Sigmoid colon (tissue), 7 donors: ENCODE measurements around the gene ZNF532. TPM values are rescaled to one million over a fixed set of nuclear protein-coding genes. Genes with fewer than 3 reads are reported as not detected.

Experiments used
- DNase-seq: peaks from one replicate; pipeline ENCODE4 v3.0.0-alpha.2; 2019
- H3K27ac ChIP-seq, 4 donors: fragments of 200-600 bp; sonication (generic); one replicate each; pipeline ENCODE4 v1.5.1; 2016 to 2019; ENCODE audit warnings: mild to moderate bottlenecking in 1 of 4
- H3K27me3 ChIP-seq, 3 donors: fragments of 200-600 bp; sonication (generic); one replicate each; pipeline ENCODE4 v1.5.1; 2019; ENCODE audit warnings: mild to moderate bottlenecking in 1 of 3
- H3K36me3 ChIP-seq, 4 donors: fragments of 200-600 bp; sonication (generic); one replicate each; pipeline ENCODE4 v1.5.1; 2016 to 2019
- H3K4me1 ChIP-seq, 4 donors: fragments of 200-600 bp; sonication (generic); one replicate each; pipeline ENCODE4 v1.5.1; 2017 to 2019
- H3K4me3 ChIP-seq, 4 donors: fragments of 200-600 bp; sonication (generic); one replicate each; pipeline ENCODE4 v1.5.1; 2017 to 2019; ENCODE audit warnings: mild to moderate bottlenecking in 2 of 4, moderate library complexity in 1 of 4
- H3K9me3 ChIP-seq, 4 donors: fragments of 200-600 bp in 3 of 4; sonication (generic) in 3 of 4; one replicate each; pipeline versions ENCODE4 v1.5.1 to v1.6.1; 2013 to 2019
- EP300 ChIP-seq, 4 donors: sonication (generic); formaldehyde crosslinking; IDR thresholded peaks; one replicate each; pipeline ENCODE4 v1.6.1; 2017; ENCODE audit warnings: antibody characterized with exemption in 4 of 4
- POLR2A ChIP-seq, 2 donors: fragments of 450-650 bp; IDR thresholded peaks; one replicate each; pipeline ENCODE4 v1.6.1; 2016; ENCODE audit warnings: antibody characterized with exemption in 2 of 2, mild to moderate bottlenecking in 2 of 2, moderate library complexity in 2 of 2
- POLR2AphosphoS5 ChIP-seq, 4 donors: sonication (generic); formaldehyde crosslinking; IDR thresholded peaks; one replicate each; pipeline ENCODE4 v1.6.1; 2017; ENCODE audit warnings: antibody characterized with exemption in 4 of 4
- WGBS, 2 donors: extraction: QIAGEN DNeasy Blood & Tissue Kit; methylation state at CpG; one replicate each; pipeline ENCODE4 v1.1.7; 2013; 5-methylcytosine and 5-hydroxymethylcytosine counted together
- intact Hi-C: fragments of 100-400 bp; cut with DNase I; formaldehyde crosslinking; loops from one replicate; pipeline ENCODE4 v1.15.1; 2023
- polyA plus RNA-seq, 3 donors: library from polyadenylated mRNA; stranded (reverse); fragments of 200-250 nt; gene quantifications; one replicate each; pipeline ENCODE4 v1.2.3, GENCODE V29; 2013
- total RNA-seq, 4 donors: library from RNA; depleted of rRNA; stranded (reverse); fragments of >200 nt; gene quantifications; one replicate each; pipeline ENCODE4 v1.1.0, GENCODE V29; 2016
- TF ChIP-seq, protein P1 (sequence below), 4 experiments: fragments of 450-650 bp in 3 of 4; fragments of 200-600 bp in 1 of 4; IDR thresholded peaks; one replicate each; pipeline ENCODE4 v1.5.1; 2016 to 2019; ENCODE audit warnings: antibody characterized with exemption in 4 of 4, mild to moderate bottlenecking in 3 of 4, moderate library complexity in 2 of 4
- donor health status: healthy with polysubstance abuse.
- donor health status: Bipolar disorder and iron deficiency.
- donor health status: healthy.

ZNF532 gene
- total and polyA plus RNA-seq, 7 donors: 1.4 to 104 (median 71.0) TPM

DNA sequence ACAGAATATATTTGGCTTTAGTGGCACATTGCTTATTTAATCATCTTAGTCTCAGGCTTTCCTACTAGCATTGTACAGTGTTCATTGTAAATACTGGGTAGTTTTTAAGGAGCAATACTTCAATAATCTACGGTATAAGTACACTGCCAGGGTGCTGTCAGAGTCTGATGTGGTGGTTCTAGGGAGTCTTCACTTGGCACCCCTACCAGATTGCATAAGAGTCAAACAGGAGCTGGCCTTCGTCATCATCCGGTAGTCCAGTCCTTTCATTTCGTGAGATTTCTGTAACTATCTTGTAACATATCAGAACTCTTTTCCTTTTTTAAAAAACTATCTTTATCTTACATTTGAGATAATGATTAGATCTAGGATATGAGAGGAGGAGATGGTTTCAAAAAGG lies 91.1 kb downstream of the ZNF532 start:
- peaks cover 0 to 5% (median 3%) of the 10 kb centered on the region in 4 donors for H3K4me1 ChIP-seq
- no peak overlapping the region for H3K27ac ChIP-seq
- no peak for DNase-seq
- TF ChIP-seq POLR2A (IDR thresholded peaks at IDR 0.05) (no peak), POLR2AphosphoS5 (IDR thresholded peaks at IDR 0.05) (no peak), EP300 (IDR thresholded peaks at IDR 0.05) (no peak)
- TF ChIP-seq, protein P1, sequence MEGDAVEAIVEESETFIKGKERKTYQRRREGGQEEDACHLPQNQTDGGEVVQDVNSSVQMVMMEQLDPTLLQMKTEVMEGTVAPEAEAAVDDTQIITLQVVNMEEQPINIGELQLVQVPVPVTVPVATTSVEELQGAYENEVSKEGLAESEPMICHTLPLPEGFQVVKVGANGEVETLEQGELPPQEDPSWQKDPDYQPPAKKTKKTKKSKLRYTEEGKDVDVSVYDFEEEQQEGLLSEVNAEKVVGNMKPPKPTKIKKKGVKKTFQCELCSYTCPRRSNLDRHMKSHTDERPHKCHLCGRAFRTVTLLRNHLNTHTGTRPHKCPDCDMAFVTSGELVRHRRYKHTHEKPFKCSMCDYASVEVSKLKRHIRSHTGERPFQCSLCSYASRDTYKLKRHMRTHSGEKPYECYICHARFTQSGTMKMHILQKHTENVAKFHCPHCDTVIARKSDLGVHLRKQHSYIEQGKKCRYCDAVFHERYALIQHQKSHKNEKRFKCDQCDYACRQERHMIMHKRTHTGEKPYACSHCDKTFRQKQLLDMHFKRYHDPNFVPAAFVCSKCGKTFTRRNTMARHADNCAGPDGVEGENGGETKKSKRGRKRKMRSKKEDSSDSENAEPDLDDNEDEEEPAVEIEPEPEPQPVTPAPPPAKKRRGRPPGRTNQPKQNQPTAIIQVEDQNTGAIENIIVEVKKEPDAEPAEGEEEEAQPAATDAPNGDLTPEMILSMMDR (IDR thresholded peaks at IDR 0.05): no peak
- 90 to 95% methylated on average over 4 of the region's 4 CpGs for WGBS, 2 donors
- no peak overlapping the region for H3K4me3 ChIP-seq
- peaks cover 0 to 56% (median 0%) of the 10 kb centered on the region in 4 donors for H3K36me3 ChIP-seq
- intact Hi-C loops: no loop called here
- H3K9me3 ChIP-seq: no peaks in the 10 kb centered on the region
- H3K27me3 ChIP-seq: no peaks in the 10 kb centered on the region

DNA sequence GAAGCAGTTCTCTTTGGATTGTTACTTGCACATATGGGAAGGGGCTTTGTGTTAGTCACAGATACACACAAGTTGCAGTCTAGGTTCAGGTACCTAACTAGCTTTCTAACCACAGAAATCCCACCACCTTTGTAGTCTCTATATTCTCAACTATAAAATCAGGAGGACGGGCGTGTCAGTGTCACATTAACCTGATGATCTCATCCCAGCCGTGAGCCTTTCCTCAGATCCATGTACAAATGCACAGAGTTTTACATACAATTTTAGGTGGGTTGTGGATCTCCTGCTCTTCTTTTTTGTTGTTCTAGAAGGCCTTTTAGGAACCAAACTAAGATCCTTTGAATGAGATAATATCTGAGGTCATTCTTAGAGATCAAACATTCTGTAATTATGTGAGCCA lies 94.0 kb downstream of the ZNF532 start:
- DNase-seq: no peak
- peaks cover 0 to 73% (median 0%) of the 10 kb centered on the region in 4 donors for H3K36me3 ChIP-seq

DNA sequence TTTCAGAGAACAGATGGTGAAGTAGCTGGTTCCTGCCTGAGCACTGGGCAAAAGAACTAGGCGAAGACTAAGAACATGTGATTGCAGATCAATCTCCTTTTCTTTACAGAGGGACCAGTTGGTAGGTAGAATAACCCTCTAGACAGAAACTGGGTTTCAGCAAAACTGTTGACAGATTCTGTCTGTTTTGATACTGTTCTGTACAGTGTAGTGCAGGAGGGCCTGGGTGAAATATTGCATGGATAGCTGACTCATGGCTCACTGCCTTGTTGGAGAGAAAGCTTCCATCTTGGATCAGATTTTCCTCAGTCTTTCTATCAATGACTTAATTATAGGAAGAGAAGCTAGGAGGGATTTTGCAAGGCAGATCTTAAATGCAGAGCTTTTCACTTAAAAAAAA lies 95.8 kb downstream of the ZNF532 start:
- intact Hi-C loops: loop anchor here (10.0 kb wide), 2 partner anchors 104 to 176 kb away; no protein-coding TSS in a partner anchor
- WGBS, 2 donors: 43 to 96% methylated on average over 1 of the region's 1 CpG
- no peak for DNase-seq
- H3K4me3 ChIP-seq: no peak overlapping the region
- peaks cover 0 to 57% (median 0%) of the 10 kb centered on the region in 4 donors for H3K36me3 ChIP-seq
- TF ChIP-seq, protein P1 (IDR thresholded peaks at IDR 0.05): no peak
- TF ChIP-seq POLR2AphosphoS5 (IDR thresholded peaks at IDR 0.05) (no peak), EP300 (IDR thresholded peaks at IDR 0.05) (no peak), POLR2A (IDR thresholded peaks at IDR 0.05) (no peak)
- peaks cover 0 to 15% (median 3%) of the 10 kb centered on the region in 4 donors for H3K4me1 ChIP-seq
- H3K27me3 ChIP-seq: no peaks in the 10 kb centered on the region
- no peaks in the 10 kb centered on the region for H3K9me3 ChIP-seq
- H3K27ac ChIP-seq: no peak overlapping the region

More for the DNA sequence above, 94.0 kb downstream of the ZNF532 start:
- Histone ChIP-seq H3K9me3 (no peaks in the 10 kb centered on the region), H3K27me3 (no peaks in the 10 kb centered on the region), H3K4me1 (peaks cover 0 to 9% (median 3%) of the 10 kb centered on the region in 4 donors), H3K4me3 (no peak overlapping the region), H3K27ac (no peak overlapping the region)
- TF ChIP-seq POLR2A (IDR thresholded peaks at IDR 0.05): no peak
- TF ChIP-seq POLR2AphosphoS5 (IDR thresholded peaks at IDR 0.05): no peak
- TF ChIP-seq EP300 (IDR thresholded peaks at IDR 0.05): no peak
- TF ChIP-seq, protein P1 (IDR thresholded peaks at IDR 0.05): no peak
- intact Hi-C loops: no loop called here
- 18 to 70% methylated on average over 3 of the region's 3 CpGs for WGBS, 2 donors

DNA sequence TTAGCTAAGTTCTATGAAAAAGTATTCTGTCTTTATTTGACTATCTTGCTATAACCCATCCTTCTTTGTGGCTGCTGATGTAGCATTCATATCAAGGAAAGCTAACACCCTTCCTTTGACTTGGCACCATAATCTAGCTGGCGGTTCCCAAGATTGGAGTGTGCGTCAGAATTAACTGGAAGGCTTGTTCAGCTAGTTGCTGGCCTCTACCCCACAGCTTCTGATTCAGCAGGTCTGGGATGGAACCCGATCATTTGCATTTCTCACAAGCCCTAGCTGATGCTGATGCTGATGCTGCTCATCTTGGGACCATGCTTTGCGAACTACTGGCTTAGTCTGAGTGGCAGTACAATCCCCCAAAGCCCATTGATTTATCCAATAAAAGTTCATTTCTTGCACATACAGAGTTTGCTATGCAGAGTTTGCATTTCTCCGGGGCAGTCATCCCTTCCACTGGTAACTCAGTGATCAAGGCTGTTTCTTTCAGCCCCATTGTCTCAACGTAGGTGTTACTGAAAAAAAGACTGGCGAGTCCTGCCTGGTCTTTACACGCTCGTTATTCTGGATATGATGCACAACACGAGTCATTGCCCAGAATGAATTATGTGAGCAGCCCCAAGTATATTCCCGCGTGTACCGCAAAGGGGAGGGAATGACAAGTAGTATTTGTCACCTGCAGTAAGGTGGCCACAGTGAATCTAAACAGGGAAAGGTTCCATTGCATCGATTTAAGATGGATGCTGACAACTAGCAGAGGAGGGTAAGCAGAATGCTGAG lies 96.5 kb downstream of the ZNF532 start:
- Histone ChIP-seq H3K27ac (no peak overlapping the region), H3K9me3 (no peaks in the 10 kb centered on the region), H3K27me3 (no peaks in the 10 kb centered on the region), H3K4me1 (peaks cover 0 to 21% (median 9%) of the 10 kb centered on the region in 4 donors), H3K4me3 (no peak overlapping the region), H3K36me3 (peaks cover 0 to 53% (median 0%) of the 10 kb centered on the region in 4 donors)
- TF ChIP-seq EP300 (IDR thresholded peaks at IDR 0.05) (no peak), POLR2A (IDR thresholded peaks at IDR 0.05) (no peak), POLR2AphosphoS5 (IDR thresholded peaks at IDR 0.05) (no peak)
- TF ChIP-seq, protein P1 (IDR thresholded peaks at IDR 0.05): no peak
- DNase-seq: no peak
- WGBS, 2 donors: 90 to 92% methylated on average over 14 of the region's 14 CpGs
- intact Hi-C loops: loop anchor here (10.0 kb wide), 2 partner anchors 104 to 176 kb away; no protein-coding TSS in a partner anchor
